Left ventricle myocardium inferior (tissue), 1 donor: Measurements from ENCODE around the gene FBXW2. TPM values are rescaled to one million over a fixed set of nuclear protein-coding genes. Genes with fewer than 3 reads are reported as not detected.

Source experiments
- DNase-seq: peaks from one replicate; pipeline ENCODE4 v3.0.0-alpha.2; 2020
- H3K27ac ChIP-seq: fragments of 200-600 bp; replicated peaks from 2 replicates; pipeline ENCODE4 v1.8.0; 2021
- H3K27me3 ChIP-seq: fragments of 200-600 bp; 2 replicates; pipeline ENCODE4 v1.8.0; 2021; ENCODE audit warnings: low read depth
- H3K36me3 ChIP-seq: fragments of 200-600 bp; 2 replicates; pipeline ENCODE4 v1.8.0; 2021
- H3K4me1 ChIP-seq: fragments of 200-600 bp; 2 replicates; pipeline ENCODE4 v1.8.0; 2021
- H3K4me3 ChIP-seq: fragments of 200-600 bp; 2 replicates; pipeline ENCODE4 v1.8.0; 2021; ENCODE audit warnings: mild to moderate bottlenecking, moderate library complexity
- H3K9me3 ChIP-seq: fragments of 200-600 bp; replicated peaks from 2 replicates; pipeline ENCODE4 v1.8.0; 2021
- intact Hi-C: fragments of 100-400 bp; cut with micrococcal nuclease; formaldehyde crosslinking; loops from one replicate; pipeline ENCODE4 v1.11.0; 2022
- total RNA-seq: library from RNA; stranded (reverse); fragmentation: NEBNext Ultra II Directional; extraction: Animal tissue kit (Norgen Biotek cat#: 25700); gene quantifications from one replicate; pipeline ENCODE4 v1.2.1, GENCODE V29; 2021
- TF ChIP-seq, protein P1 (sequence below): fragments of 200-600 bp; IDR thresholded peaks from 2 replicates; pipeline ENCODE4 v1.8.0; 2021; ENCODE audit warnings: antibody characterized with exemption, mild to moderate bottlenecking, borderline replicate concordance
- donor health status: DM: no; HTN: yes; CAD: no; lungs with severe emphysema.

The FBXW2 gene
- total RNA-seq, 1 donor from 2014 or later: 41.3 TPM

DNA sequence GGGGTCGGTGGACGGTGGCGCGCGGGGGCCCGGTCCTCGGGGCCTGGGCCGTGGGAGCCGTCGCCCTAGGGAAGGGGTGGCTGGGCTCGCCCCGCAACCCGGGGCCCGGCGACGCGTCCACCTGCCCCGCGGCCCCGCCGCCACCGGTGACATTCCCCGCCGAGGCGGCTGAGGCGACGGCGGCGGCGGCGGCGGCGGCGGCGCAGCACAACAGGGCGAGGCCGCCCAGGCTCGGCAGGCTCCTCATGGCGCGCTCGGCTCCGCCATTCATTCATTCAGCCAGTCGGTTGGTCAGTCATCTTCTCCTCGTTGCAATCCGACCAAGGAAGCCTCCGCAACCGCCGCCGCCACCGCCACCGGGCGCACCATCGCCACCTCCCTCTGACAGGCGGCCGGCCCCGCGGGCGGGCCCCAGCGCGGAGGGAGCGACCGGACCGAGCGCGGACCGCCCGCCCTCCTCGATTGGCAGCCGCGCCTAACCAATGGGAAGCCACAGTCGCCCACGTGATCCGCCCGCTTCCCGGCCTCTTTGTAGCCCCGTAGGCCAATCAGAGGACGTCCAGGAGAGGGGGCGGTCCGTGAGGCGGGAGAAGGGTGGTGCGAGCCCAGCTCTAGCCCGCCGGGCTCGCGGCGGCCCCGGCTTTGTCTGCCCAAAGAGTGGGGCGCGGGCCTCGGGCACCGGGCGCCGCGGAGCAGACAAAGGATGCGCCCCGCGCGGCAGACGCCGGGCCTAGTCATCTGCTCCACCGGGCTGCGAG lies 78.9 kb downstream of the FBXW2 start, which contains the start of gene MEGF9:
TSS of gene MEGF9 (minus strand) at position 383 of the 758 bp plus-strand sequence. CDS start at position 271, 112 bp downstream.
- no peaks in the 10 kb centered on the region for H3K9me3 ChIP-seq
- no peaks in the 10 kb centered on the region for H3K27me3 ChIP-seq
- TF ChIP-seq, protein P1, sequence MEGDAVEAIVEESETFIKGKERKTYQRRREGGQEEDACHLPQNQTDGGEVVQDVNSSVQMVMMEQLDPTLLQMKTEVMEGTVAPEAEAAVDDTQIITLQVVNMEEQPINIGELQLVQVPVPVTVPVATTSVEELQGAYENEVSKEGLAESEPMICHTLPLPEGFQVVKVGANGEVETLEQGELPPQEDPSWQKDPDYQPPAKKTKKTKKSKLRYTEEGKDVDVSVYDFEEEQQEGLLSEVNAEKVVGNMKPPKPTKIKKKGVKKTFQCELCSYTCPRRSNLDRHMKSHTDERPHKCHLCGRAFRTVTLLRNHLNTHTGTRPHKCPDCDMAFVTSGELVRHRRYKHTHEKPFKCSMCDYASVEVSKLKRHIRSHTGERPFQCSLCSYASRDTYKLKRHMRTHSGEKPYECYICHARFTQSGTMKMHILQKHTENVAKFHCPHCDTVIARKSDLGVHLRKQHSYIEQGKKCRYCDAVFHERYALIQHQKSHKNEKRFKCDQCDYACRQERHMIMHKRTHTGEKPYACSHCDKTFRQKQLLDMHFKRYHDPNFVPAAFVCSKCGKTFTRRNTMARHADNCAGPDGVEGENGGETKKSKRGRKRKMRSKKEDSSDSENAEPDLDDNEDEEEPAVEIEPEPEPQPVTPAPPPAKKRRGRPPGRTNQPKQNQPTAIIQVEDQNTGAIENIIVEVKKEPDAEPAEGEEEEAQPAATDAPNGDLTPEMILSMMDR: no peak
- H3K27ac ChIP-seq: peak within 1 kb of the TSS; percentile 84
- intact Hi-C loops: no loop called here
- no peaks in the 10 kb centered on the region for H3K36me3 ChIP-seq
- peak within 1 kb of the TSS; percentile 86 for H3K4me3 ChIP-seq
- peak; percentile 99 for DNase-seq
- H3K4me1 ChIP-seq: peaks cover 56% of the 10 kb centered on the region

DNA sequence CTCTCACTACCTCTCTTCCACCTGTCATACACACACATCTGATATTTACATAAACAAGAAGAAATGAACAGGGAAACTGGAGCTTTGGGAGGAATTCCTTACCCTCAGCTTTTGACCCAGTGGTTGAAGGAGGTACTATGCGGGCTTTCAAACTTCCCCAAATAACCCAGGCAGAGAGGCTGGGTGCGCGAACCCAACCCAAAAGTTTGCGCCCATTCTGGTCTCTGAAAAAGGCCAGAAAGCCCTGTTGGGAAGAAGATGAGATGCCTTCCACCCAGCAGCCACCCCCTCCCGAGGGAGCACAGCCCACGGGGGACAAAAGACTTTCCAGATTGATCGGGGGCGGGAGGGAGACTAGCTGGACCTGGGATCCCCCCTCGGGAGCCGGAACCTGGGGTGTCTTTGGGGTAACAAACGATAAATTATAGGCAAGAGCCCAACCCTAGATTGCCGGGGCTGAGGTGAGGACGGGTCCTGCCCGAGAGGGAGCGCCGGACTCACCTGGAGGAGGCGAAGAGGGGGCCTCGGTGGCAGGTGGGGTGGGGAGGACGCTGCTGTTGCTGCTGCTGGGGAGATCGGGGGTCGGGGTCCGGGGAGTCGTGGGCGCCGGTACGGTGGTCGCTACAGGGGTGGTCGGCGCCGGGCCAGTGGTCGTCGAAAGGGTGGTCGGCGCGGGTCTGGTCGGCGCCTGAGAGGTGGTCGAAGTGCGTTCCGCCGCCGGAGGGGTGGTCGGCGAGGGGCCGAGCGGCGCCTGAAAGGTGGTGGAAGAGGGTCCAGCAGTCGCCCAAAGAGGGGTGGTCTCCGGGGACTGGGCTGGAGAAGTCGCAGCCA lies 79.7 kb downstream of the FBXW2 start:
- Histone ChIP-seq H3K27ac (peak overlapping the region; percentile 84), H3K36me3 (no peaks in the 10 kb centered on the region), H3K4me3 (peak overlapping the region; percentile 86), H3K27me3 (no peaks in the 10 kb centered on the region), H3K9me3 (no peaks in the 10 kb centered on the region), H3K4me1 (peaks cover 59% of the 10 kb centered on the region)
- TF ChIP-seq, protein P1: peak; percentile 46
- peak; percentile 29 for DNase-seq
- intact Hi-C loops: no loop called here

DNA sequence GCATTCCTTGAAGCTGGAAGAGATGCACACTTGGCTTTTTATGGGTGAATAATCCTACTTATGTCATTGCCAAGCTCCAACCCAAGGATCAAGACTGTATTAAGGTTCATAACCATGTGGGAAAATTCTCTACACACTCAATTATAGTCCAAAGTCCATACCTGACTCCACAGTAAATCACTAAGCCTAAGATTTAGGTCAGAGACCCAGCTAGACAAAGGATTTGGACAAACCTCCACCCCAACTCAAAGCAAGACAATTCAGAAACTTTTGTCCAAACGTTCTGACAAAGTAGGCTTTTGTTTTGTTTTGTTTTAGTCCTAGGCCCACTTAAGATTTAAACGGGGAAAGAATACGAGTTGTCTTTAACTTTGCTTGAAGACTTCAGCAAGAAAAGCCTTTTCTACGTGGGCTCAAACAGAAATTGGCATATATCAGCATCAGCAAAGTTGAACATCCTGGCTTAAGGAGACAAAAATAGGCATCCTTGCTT lies 80.6 kb downstream of the FBXW2 start:
- intact Hi-C loops: no loop called here
- Histone ChIP-seq H3K36me3 (no peaks in the 10 kb centered on the region), H3K4me3 (peak overlapping the region; percentile 86), H3K9me3 (no peaks in the 10 kb centered on the region), H3K27me3 (no peaks in the 10 kb centered on the region), H3K27ac (peak overlapping the region; percentile 84), H3K4me1 (peaks cover 60% of the 10 kb centered on the region)
- DNase-seq: no peak
- TF ChIP-seq, protein P1: no peak

DNA sequence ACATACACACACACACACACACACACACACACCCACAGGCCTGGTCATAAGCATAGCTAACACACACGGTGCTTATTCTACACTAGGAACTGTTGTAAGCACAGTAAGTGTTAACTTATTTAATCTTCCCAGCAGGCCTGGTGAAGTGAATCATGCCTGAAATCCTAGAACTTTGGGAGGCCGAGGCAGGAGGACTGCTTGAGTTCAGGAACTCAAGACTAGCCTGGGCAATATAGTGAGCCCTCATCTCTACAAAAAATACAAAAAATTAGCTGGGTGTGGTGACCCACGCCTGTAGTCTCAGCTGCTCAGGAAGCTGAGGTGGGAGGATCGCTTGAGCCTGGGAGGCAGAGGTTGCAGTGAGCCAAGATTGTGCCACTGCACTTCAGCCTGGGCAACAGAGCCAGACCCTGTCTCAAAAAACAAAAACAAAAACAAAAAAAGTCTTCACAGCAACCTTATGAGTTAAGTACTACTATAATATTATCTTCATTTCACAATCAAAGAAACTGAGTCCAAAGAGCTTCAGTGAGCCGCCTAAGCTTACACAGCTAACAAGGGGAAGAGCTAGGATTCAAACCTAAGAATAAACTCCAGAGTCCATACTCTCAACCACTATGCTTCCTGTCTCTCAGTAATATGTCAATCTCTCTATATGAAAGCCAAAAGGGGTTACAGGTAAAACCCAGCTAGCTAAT lies 81.2 kb downstream of the FBXW2 start:
- H3K9me3 ChIP-seq: no peaks in the 10 kb centered on the region
- H3K4me1 ChIP-seq: peaks cover 66% of the 10 kb centered on the region
- no peaks in the 10 kb centered on the region for H3K36me3 ChIP-seq
- intact Hi-C loops: no loop called here
- H3K27ac ChIP-seq: peak overlapping the region; percentile 84
- no peak for DNase-seq
- TF ChIP-seq, protein P1: no peak
- no peaks in the 10 kb centered on the region for H3K27me3 ChIP-seq
- H3K4me3 ChIP-seq: peak overlapping the region; percentile 86

DNA sequence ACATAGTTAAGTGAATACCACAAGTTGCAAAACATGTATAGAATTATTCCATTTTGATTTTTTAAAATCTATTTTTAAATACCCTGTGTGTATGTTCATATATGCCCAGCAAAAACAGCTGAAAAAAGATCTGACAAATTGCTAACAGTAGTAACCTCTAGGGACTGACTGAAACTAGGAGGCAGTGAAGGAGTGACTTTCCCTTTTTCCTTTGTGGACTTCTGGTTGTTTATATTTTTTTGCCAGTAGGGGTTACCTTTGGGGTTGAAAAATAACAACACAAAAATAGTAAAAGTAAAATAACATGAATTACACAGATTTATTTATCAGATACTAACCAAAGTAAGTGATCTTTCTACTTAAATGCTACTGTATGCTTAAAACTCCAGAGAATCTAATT lies 81.9 kb downstream of the FBXW2 start:
- Histone ChIP-seq H3K4me3 (peak overlapping the region; percentile 86), H3K4me1 (peaks cover 69% of the 10 kb centered on the region), H3K9me3 (no peaks in the 10 kb centered on the region), H3K27me3 (no peaks in the 10 kb centered on the region), H3K36me3 (no peaks in the 10 kb centered on the region), H3K27ac (peak overlapping the region; percentile 38)
- TF ChIP-seq, protein P1: no peak
- DNase-seq: no peak
- intact Hi-C loops: no loop called here
